K562 (cell line): ENCODE data around the gene ERAS. TPM values are rescaled to one million over a fixed set of nuclear protein-coding genes. Genes with fewer than 3 reads are reported as not detected.

Experiments
- ATF1 ChIP-seq, 2 experiments: fragments of 450-650 bp in 1 of 2; IDR thresholded peaks; 2 replicates each; pipeline ENCODE4 v1.6.1; 2016; ENCODE audit warnings: missing compliant biosample characterization in 1 of 2, missing genetic modification characterization in 1 of 2
- ATF3 ChIP-seq, 2 experiments: fragments of 450-650 bp in 1 of 2; sonication (generic) in 1 of 2; formaldehyde crosslinking in 1 of 2; IDR thresholded peaks in 1 of 2; conservative IDR thresholded peaks in 1 of 2; 2 replicates each; pipeline versions ENCODE4 v1.6.1 to v1.8.1; 2016 to 2023; ENCODE audit warnings: mild to moderate bottlenecking in 2 of 2, moderate library complexity in 2 of 2, inconsistent platforms in 1 of 2, missing genetic modification reagents in 1 of 2
- BACH1 ChIP-seq: fragments of 200-800 bp; sonication (Bioruptor generic); IDR thresholded peaks from 2 replicates; pipeline ENCODE4 v1.6.1; 2016; ENCODE audit warnings: missing genetic modification characterization, missing compliant biosample characterization
- BHLHE40 ChIP-seq: IDR thresholded peaks from 2 replicates; pipeline ENCODE4 v1.6.1; 2011; ENCODE audit warnings: low read length, improper control_type of control experiment
- CBFA2T3 ChIP-seq: fragments of 450-650 bp; IDR thresholded peaks from 2 replicates; pipeline ENCODE4 v1.6.1; 2017
- ETV1 ChIP-seq: fragments of 450-650 bp; conservative IDR thresholded peaks from 2 replicates; pipeline ENCODE4 v1.6.1; 2016; ENCODE audit warnings: missing genetic modification characterization, control low read depth, low read depth, missing compliant biosample characterization
- KLF1 ChIP-seq: fragments of 450-650 bp; IDR thresholded peaks from 2 replicates; pipeline ENCODE4 v1.6.1; 2016; ENCODE audit warnings: missing genetic modification characterization, missing compliant biosample characterization
- MEF2A ChIP-seq: IDR thresholded peaks from 2 replicates; pipeline ENCODE4 v1.6.1; 2011; ENCODE audit warnings: low read depth, mild to moderate bottlenecking, low read length, moderate library complexity; ENCODE audit not compliant: control insufficient read depth
- MYC ChIP-seq, 2 experiments: fragments of 250-450 bp in 1 of 2; sonication (Bioruptor Pico) in 1 of 2; IDR thresholded peaks; 2 replicates each; pipeline versions ENCODE4 v1.5.1 to v1.6.1; 2012 to 2021; ENCODE audit warnings: low read depth in 2 of 2, borderline replicate concordance in 1 of 2, improper control_type of control experiment in 1 of 2, low read length in 1 of 2, mild to moderate bottlenecking in 1 of 2, moderate library complexity in 1 of 2
- NEUROD1 ChIP-seq: fragments of 150-350 bp; IDR thresholded peaks from 2 replicates; pipeline ENCODE4 v1.6.1; 2014; ENCODE audit warnings: borderline replicate concordance, low read length, low read depth; ENCODE audit not compliant: partially characterized antibody
- PCBP1 ChIP-seq: fragments of 200-400 bp; formaldehyde crosslinking; IDR thresholded peaks from 2 replicates; pipeline ENCODE4 v1.6.1; 2018; ENCODE audit warnings: mild to moderate bottlenecking, low read depth, low read length; ENCODE audit not compliant: poor library complexity, severe bottlenecking
- PKNOX1 ChIP-seq: fragments of 450-650 bp; IDR thresholded peaks from 2 replicates; pipeline ENCODE4 v1.6.1; 2016
- PML ChIP-seq: IDR thresholded peaks from 2 replicates; pipeline ENCODE4 v1.6.1; 2012; ENCODE audit warnings: low read length, inconsistent platforms
- TAF15 ChIP-seq: fragments of 200-400 bp; formaldehyde crosslinking; IDR thresholded peaks from 2 replicates; pipeline ENCODE4 v1.6.1; 2017; ENCODE audit warnings: mild to moderate bottlenecking, low read depth, low read length, moderate library complexity
- TBL1XR1 ChIP-seq, 2 experiments: IDR thresholded peaks; 2 replicates each; pipeline ENCODE4 v1.6.1; 2012; ENCODE audit warnings: improper control_type of control experiment in 2 of 2, low read length in 2 of 2, mild to moderate bottlenecking in 1 of 2
- TCF3 ChIP-seq: sonication (generic); formaldehyde crosslinking; IDR thresholded peaks from 2 replicates; pipeline ENCODE4 v1.4.0; 2020; ENCODE audit warnings: mild to moderate bottlenecking, missing genetic modification reagents
- TFAP4 ChIP-seq: sonication (generic); formaldehyde crosslinking; IDR thresholded peaks from 2 replicates; pipeline ENCODE4 v1.8.0; 2022; ENCODE audit warnings: missing genetic modification reagents, mild to moderate bottlenecking, moderate library complexity, borderline replicate concordance
- ZNF239 ChIP-seq: fragments of 250-450 bp; sonication (Bioruptor Pico); IDR thresholded peaks from 2 replicates; pipeline ENCODE4 v1.4.0; 2020; ENCODE audit warnings: mild to moderate bottlenecking
- ZNF280A ChIP-seq: fragments of 450-650 bp; IDR thresholded peaks from 2 replicates; pipeline ENCODE4 v1.6.1; 2018; ENCODE audit warnings: mild to moderate bottlenecking, low read depth; ENCODE audit not compliant: partially characterized antibody
- ZNF589 ChIP-seq: fragments of 200-800 bp; sonication (Bioruptor generic); IDR thresholded peaks from 2 replicates; pipeline ENCODE4 v1.6.1; 2016; ENCODE audit warnings: low read depth, missing genetic modification characterization, missing compliant biosample characterization
- ZNF644 ChIP-seq: fragments of 200-800 bp; sonication (Bioruptor generic); IDR thresholded peaks from 2 replicates; pipeline ENCODE4 v1.6.1; 2016; ENCODE audit warnings: low read depth, missing genetic modification characterization, missing compliant biosample characterization
- polyA plus RNA-seq, 8 experiments: library from polyadenylated mRNA; depleted of rRNA in 4 of 8; stranded (reverse) in 5 of 8; unstranded in 3 of 8; fragments of >200 nt; fragmentation: Nextera tagmentation in 2 of 8; fragmentation: Illumina TruSeq in 1 of 8; extraction: Ambion mirVana in 2 of 8; extraction: Trizol in 1 of 8; gene quantifications; 2 replicates each; pipeline versions ENCODE4 v1.2.1 to v1.2.3, GENCODE V29; 2011 to 2014; ENCODE audit warnings: inconsistent platforms in 1 of 8, missing spikeins in 1 of 8
- total RNA-seq, 7 experiments: library from RNA; depleted of rRNA in 6 of 7; stranded (reverse); fragments of >200 nt in 6 of 7; fragmentation: Illumina TruSeq in 2 of 7; extraction: Trizol in 2 of 7; gene quantifications; 2 replicates each; pipeline versions ENCODE4 v1.2.1 to v1.2.3, GENCODE V29; 2011 to 2021; ENCODE audit warnings: low replicate concordance in 1 of 7

The ERAS gene
- total and polyA plus RNA-seq, 9 of the 15 experiments (the other 6 are each of a cell fraction or from before 2014, with no cell fraction given) = 0.07 to 0.12 TPM; not detected in 7

GRCh38 chrX:48800574-48801279 lies 25.6 kb upstream of the ERAS start (continued):
- peak; percentile 98 to 99 for TF ChIP-seq TBL1XR1 (IDR thresholded peaks at IDR 0.05; ENCODE audit: low read length in 2 of 2)
- no peak for TF ChIP-seq ATF3 (IDR thresholded peaks at IDR 0.05)
- 0 out of 2 replicates have a peak, but pooled peaks have one; percentile 25 for TF ChIP-seq ATF3 (CRISPR knock-in tag; conservative IDR thresholded peaks at IDR 0.05)
- TF ChIP-seq ZNF644 = peak; percentile 80; the same call in 1 of the 2 replicates
- peak; percentile 48 for TF ChIP-seq BACH1 (tag)
- peak; percentile 96 for TF ChIP-seq ETV1 (tag)
- TF ChIP-seq MEF2A = peak; percentile 73
- TF ChIP-seq PCBP1 = no peak
- peak; percentile 96; the same call in 1 of the 2 replicates for TF ChIP-seq ZNF589 (CRISPR knock-in tag)
- peak; percentile 88 for TF ChIP-seq NEUROD1
- peak; percentile 98 for TF ChIP-seq PML
- TF ChIP-seq ZNF280A = no peak
- TF ChIP-seq TCF3 (CRISPR knock-in tag) = peak; percentile 99
- peak; percentile 98 for TF ChIP-seq PKNOX1
- 0 out of 2 replicates have a peak, but pooled peaks have one; percentile 26 for TF ChIP-seq ZNF239 (CRISPR knock-in tag)
- peak; percentile 65 for TF ChIP-seq BHLHE40
- TF ChIP-seq KLF1 (tag) = peak; percentile 50; the same call in 1 of the 2 replicates
- peak; percentile 24 for TF ChIP-seq MYC (IDR thresholded peaks at IDR 0.05; ENCODE audit: low read depth, low read length)
- no peak for TF ChIP-seq MYC (CRISPR knock-in tag; IDR thresholded peaks at IDR 0.05; ENCODE audit: borderline replicate concordance, low read depth)
- peak; percentile 100 for TF ChIP-seq CBFA2T3
- no peak for TF ChIP-seq ATF1 (CRISPR knock-in tag; IDR thresholded peaks at IDR 0.05)
- no peak for TF ChIP-seq ATF1 (tag; IDR thresholded peaks at IDR 0.05)
- TF ChIP-seq TFAP4 = peak; percentile 80
- no peak for TF ChIP-seq TAF15
